HPDE6-E6E7 (cell line): ENCODE data around the gene TFAP2E.

Experiments
- DNase-seq: peaks from one replicate; pipeline ENCODE4 v3.0.0; 2011; ENCODE audit warnings: missing footprints; ENCODE audit errors: extremely low spot score

Gene TFAP2E

DNA sequence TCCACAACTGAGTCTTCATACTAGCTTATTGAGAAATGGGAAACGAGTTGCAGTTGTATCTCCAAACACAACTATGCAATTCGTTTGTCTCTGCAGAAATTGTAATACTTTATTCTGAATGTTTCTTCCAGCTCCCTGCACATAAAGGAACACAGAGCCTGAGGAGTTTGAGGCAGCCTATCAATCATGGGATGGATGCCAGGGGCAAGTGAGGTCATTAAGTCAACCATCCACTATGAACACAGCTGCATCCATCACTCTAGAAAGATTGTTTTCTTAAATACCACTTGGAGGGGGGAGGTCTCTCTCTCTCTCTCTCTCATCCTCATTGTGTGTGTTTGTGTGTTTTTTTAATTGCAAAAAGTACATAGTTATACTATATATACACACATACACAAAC lies 71.1 kb downstream of the TFAP2E start:
- DNase-seq: no peak
